Measurements from ENCODE around the gene PTPRG. TPM values are rescaled to one million over a fixed set of nuclear protein-coding genes. Genes with fewer than 3 reads are reported as not detected.

PTPRG gene
- total and polyA plus RNA-seq, 2 of the 13 experiments (the other 11 are each of a cell fraction or from before 2014, with no cell fraction given) = 8.0 to 25.3 TPM

DNA sequence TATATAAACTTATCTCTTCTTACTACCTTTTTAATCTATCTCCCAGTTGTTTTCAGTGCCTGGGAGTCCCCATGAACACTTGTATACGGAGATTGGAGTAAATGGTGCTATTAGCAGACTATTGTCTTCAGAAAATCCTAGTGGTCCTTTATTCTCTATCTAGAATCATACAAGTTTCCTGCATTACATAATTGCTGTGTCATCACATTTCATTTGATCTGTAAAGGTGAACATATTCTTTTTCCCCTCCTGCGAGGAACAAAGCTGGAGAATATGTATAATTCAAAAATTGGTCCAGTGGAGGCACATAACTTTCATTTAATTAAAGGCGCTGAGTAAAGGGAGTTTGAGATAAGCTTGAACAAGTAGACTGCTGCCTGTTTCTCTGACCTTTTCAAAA is 487.2 kb downstream of the PTPRG start:
- in situ Hi-C loops (cut with HindIII; ENCODE audit: extremely low pct_ligation_motif_present, low pct_unique_long_range_greater_than_20kb) (no loop called here), intact Hi-C loops (cut with micrococcal nuclease; ENCODE audit: unreplicated experiment) (no loop called here)
- no peak overlapping the region for H2AFZ ChIP-seq (ENCODE audit: low read length)
- H3K9ac ChIP-seq (ENCODE audit: insufficient read depth, low read depth, low read length) = no peak overlapping the region
- BruUV-seq (replicated peaks) = no TSS peak
- no peaks in the 10 kb centered on the region for H3K36me3 ChIP-seq (replicated peaks in 1 of 2; ENCODE audit: control insufficient read depth in 1 of 2, insufficient read depth in 2 of 2, low read length in 2 of 2)
- 95% methylated on average over 3 of the region's 3 CpGs for WGBS (ENCODE audit: low lambda C conversion rate)
- DNase-seq (ENCODE audit: low spot score) = no peak
- TF ChIP-seq MAFK (conservative IDR thresholded peaks at IDR 0.05 in 1 of 2, IDR thresholded peaks at IDR 0.05 in 1 of 2; ENCODE audit: low read length in 2 of 2) (peak; percentile 95 to 99), ZNF674 (CRISPR knock-in tag; IDR thresholded peaks at IDR 0.05; ENCODE audit: low read depth) (no peak), ZNF652 (CRISPR knock-in tag; IDR thresholded peaks at IDR 0.05; ENCODE audit: borderline replicate concordance, low read depth) (no peak), ZNF275 (CRISPR knock-in tag; IDR thresholded peaks at IDR 0.05; ENCODE audit: borderline replicate concordance) (no peak), MAFF (IDR thresholded peaks at IDR 0.05; ENCODE audit: low read depth, low read length) (peak; percentile 98), CHCHD3 (CRISPR knock-in tag; IDR thresholded peaks at IDR 0.05) (no peak), ZBTB7A (CRISPR knock-in tag; IDR thresholded peaks at IDR 0.05) (no peak), ZBTB8A (CRISPR knock-in tag; IDR thresholded peaks at IDR 0.05; ENCODE audit: borderline replicate concordance, low read depth) (no peak)
- TF ChIP-seq, protein P1, sequence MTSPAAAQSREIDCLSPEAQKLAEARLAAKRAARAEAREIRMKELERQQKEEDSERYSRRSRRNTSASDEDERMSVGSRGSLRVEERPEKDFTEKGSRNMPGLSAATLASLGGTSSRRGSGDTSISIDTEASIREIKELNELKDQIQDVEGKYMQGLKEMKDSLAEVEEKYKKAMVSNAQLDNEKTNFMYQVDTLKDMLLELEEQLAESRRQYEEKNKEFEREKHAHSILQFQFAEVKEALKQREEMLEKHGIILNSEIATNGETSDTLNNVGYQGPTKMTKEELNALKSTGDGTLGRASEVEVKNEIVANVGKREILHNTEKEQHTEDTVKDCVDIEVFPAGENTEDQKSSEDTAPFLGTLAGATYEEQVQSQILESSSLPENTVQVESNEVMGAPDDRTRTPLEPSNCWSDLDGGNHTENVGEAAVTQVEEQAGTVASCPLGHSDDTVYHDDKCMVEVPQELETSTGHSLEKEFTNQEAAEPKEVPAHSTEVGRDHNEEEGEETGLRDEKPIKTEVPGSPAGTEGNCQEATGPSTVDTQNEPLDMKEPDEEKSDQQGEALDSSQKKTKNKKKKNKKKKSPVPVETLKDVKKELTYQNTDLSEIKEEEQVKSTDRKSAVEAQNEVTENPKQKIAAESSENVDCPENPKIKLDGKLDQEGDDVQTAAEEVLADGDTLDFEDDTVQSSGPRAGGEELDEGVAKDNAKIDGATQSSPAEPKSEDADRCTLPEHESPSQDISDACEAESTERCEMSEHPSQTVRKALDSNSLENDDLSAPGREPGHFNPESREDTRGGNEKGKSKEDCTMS (CRISPR knock-in tag; conservative IDR thresholded peaks at IDR 0.05) = no peak
- no peak for FAIRE-seq
- H4K20me1 ChIP-seq (ENCODE audit: insufficient read depth, low read length) = no peaks in the 10 kb centered on the region; the same call in 1 of the 2 replicates
- no peak overlapping the region for H3K4me3 ChIP-seq (replicated peaks in 1 of 3; ENCODE audit: insufficient read depth in 1 of 3, low read depth in 2 of 3, low read length in 3 of 3)
- no peak overlapping the region for H3K27ac ChIP-seq (ENCODE audit: extremely low read length, insufficient read depth, low read length)
- no peaks in the 10 kb centered on the region for H3K4me1 ChIP-seq (ENCODE audit: insufficient read depth, low read length)
- no peak overlapping the region for H3K4me2 ChIP-seq (ENCODE audit: low read depth, low read length)
- CTCF ChIA-PET (ENCODE audit: low intra/inter-chr PET ratio, low total read pairs) = no interaction called here
- H3K79me2 ChIP-seq (ENCODE audit: insufficient read depth, low read length) = no peaks in the 10 kb centered on the region
- H3K9me3 ChIP-seq (ENCODE audit: low read length) = no peaks in the 10 kb centered on the region
- POLR2A ChIA-PET = no interaction called here
- ATAC-seq = no peak
- H3K27me3 ChIP-seq (ENCODE audit: control insufficient read depth in 1 of 2, insufficient read depth in 2 of 2, low read length in 2 of 2) = no peaks in the 10 kb centered on the region

All from HepG2 (cell line).